ENCODE results near the gene ATP6V0E1.

DNA sequence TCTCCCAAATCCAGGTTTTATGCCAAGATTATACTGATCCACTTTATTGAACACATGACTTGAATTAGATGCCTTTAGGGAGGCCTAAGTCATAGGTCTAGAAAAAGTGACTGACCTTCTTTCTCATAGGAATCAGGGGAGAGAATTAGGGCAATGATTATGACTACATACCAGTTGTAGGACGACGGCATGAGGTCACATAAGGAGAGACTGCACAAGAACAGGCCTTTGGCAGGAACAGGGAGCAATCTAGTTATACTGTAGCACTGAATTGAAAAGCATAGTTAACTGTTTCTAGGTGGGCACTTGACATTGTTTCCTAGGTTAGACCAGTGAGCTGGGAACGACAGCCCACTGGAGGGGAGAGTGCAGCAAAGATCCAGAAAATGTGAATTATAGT is 95.3 kb downstream of the ATP6V0E1 start:
- no peak for TF ChIP-seq POLR2A (IDR thresholded peaks at IDR 0.05)
- TF ChIP-seq, protein P1, sequence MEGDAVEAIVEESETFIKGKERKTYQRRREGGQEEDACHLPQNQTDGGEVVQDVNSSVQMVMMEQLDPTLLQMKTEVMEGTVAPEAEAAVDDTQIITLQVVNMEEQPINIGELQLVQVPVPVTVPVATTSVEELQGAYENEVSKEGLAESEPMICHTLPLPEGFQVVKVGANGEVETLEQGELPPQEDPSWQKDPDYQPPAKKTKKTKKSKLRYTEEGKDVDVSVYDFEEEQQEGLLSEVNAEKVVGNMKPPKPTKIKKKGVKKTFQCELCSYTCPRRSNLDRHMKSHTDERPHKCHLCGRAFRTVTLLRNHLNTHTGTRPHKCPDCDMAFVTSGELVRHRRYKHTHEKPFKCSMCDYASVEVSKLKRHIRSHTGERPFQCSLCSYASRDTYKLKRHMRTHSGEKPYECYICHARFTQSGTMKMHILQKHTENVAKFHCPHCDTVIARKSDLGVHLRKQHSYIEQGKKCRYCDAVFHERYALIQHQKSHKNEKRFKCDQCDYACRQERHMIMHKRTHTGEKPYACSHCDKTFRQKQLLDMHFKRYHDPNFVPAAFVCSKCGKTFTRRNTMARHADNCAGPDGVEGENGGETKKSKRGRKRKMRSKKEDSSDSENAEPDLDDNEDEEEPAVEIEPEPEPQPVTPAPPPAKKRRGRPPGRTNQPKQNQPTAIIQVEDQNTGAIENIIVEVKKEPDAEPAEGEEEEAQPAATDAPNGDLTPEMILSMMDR (IDR thresholded peaks at IDR 0.05): no peak

Measured in body of pancreas (tissue), 4 donors.